Activated CD8-positive, alpha-beta T cell treated with anti-CD3 and anti-CD28 coated beads for 36 hours (primary cell): ENCODE data around the gene HFE. TPM values are rescaled to one million over a fixed set of nuclear protein-coding genes. Genes with fewer than 3 reads are reported as not detected.

Source experiments
- ATAC-seq: fragments of 200-7000 bp; cut with Tn5 transposase; one replicate; pipeline ENCODE4 v1.10.0; 2021; ENCODE audit warnings: mild to moderate bottlenecking, moderate library complexity
- CTCF ChIA-PET: fragments of 350-600 bp; sonication (Branson Sonifier 250); formaldehyde crosslinking; loops from one replicate; lab custom pipeline; 2021; ENCODE audit warnings: antibody characterized with exemption; lab: Charles Lee
- POLR2A ChIA-PET: fragments of 350-600 bp; sonication (Branson Sonifier 250); formaldehyde crosslinking; loops from one replicate; lab custom pipeline; 2021; ENCODE audit warnings: antibody characterized with exemption; lab: Charles Lee
- DNase-seq: peaks from one replicate; pipeline ENCODE4 v3.0.0-alpha.2; 2020
- H3K27ac Mint-ChIP-seq: one replicate; pipeline ENCODE4 v1.8.0; 2021; ENCODE audit warnings: mild to moderate bottlenecking, mixed read lengths
- H3K27me3 Mint-ChIP-seq: one replicate; pipeline ENCODE4 v1.8.0; 2021; ENCODE audit warnings: mixed read lengths
- H3K36me3 Mint-ChIP-seq: one replicate; pipeline ENCODE4 v1.8.0; 2021; ENCODE audit warnings: low read depth, mixed read lengths
- H3K4me1 Mint-ChIP-seq: one replicate; pipeline ENCODE4 v1.8.0; 2021; ENCODE audit warnings: low read depth, mixed read lengths
- H3K4me3 Mint-ChIP-seq: one replicate; pipeline ENCODE4 v1.8.0; 2021; ENCODE audit warnings: mild to moderate bottlenecking, moderate library complexity, mixed read lengths
- H3K9me3 Mint-ChIP-seq: one replicate; pipeline ENCODE4 v1.8.0; 2021; ENCODE audit warnings: mixed read lengths
- intact Hi-C: fragments of 100-400 bp; cut with micrococcal nuclease; formaldehyde crosslinking; loops from one replicate; pipeline ENCODE4 v1.10.0; 2022
- total RNA-seq, 2 experiments: library from RNA; stranded (reverse); gene quantifications; one replicate each; pipeline ENCODE4 v1.2.3, GENCODE V29; 2021
- TF ChIP-seq, protein P1 (sequence below): fragments of 200-600 bp; IDR thresholded peaks from one replicate; pipeline ENCODE4 v1.8.0; 2022; ENCODE audit warnings: antibody characterized with exemption, mild to moderate bottlenecking

The HFE gene
- total RNA-seq, 2 experiments from 2014 or later = 0.25 to 0.56 TPM

DNA sequence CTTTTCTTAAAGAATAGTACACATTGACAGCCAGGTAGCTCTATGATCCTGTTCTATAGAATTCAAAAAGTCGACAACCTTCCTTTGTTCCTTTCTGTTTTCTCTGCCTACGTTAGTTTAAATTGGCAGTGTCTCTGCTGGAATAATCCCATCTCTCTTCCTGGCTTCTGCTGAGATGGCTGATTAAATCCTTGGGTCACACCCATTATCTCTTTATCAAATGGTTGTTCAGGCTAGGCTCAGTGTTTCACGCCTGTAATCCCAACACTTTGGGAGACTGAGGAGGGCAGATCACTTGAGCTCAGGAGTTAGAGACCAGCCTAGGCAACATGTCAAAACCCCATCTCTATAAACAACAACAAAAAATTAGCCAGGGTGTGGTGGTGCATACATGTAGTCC, 44.4 kb downstream of the HFE start:
- intact Hi-C loops = no loop called here
- Mint-ChIP-seq H3K4me1 (peaks cover 51% of the 10 kb centered on the region), H3K36me3 (peaks cover 15% of the 10 kb centered on the region), H3K4me3 (no peak overlapping the region), H3K9me3 (no peaks in the 10 kb centered on the region), H3K27ac (no peak overlapping the region), H3K27me3 (no peaks in the 10 kb centered on the region)
- ChIA-PET POLR2A (interaction anchor here (0.9 to 22.3 kb wide), 4 partner anchors 27 to 120 kb away, joined by 3 to 1225 read pairs (median 3); a partner anchor contains a TSS), CTCF (interaction anchor here (2.0 kb wide), 1 partner anchor 34 kb away, joined by 5 read pairs; no protein-coding TSS in a partner anchor)
- DNase-seq (no peak), ATAC-seq (no peak)
- TF ChIP-seq, protein P1, sequence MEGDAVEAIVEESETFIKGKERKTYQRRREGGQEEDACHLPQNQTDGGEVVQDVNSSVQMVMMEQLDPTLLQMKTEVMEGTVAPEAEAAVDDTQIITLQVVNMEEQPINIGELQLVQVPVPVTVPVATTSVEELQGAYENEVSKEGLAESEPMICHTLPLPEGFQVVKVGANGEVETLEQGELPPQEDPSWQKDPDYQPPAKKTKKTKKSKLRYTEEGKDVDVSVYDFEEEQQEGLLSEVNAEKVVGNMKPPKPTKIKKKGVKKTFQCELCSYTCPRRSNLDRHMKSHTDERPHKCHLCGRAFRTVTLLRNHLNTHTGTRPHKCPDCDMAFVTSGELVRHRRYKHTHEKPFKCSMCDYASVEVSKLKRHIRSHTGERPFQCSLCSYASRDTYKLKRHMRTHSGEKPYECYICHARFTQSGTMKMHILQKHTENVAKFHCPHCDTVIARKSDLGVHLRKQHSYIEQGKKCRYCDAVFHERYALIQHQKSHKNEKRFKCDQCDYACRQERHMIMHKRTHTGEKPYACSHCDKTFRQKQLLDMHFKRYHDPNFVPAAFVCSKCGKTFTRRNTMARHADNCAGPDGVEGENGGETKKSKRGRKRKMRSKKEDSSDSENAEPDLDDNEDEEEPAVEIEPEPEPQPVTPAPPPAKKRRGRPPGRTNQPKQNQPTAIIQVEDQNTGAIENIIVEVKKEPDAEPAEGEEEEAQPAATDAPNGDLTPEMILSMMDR = no peak

DNA sequence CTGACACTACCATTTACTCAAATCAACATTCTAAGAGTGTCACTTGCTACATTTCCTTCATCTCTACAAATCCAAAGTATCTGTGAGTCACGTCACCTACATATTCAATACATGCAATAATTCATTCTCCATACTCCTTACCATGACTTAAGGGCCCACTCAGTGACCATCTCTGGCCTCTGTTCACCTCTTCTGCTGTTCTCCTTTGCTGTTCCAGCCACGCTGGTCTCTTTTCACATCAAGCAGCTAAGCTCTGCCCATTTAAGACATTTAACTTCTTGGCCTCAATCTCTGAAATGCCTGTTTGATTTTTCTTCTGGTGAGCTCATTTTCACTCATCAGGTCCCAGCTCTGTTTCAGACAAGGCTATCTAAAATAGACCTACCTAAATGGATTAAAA, 46.5 kb downstream of the HFE start:
- Mint-ChIP-seq H3K27ac (no peak overlapping the region), H3K9me3 (no peaks in the 10 kb centered on the region), H3K4me1 (peaks cover 30% of the 10 kb centered on the region), H3K36me3 (peaks cover 7% of the 10 kb centered on the region), H3K27me3 (no peaks in the 10 kb centered on the region), H3K4me3 (no peak overlapping the region)
- ChIA-PET CTCF (interaction anchor here (1.4 kb wide), 1 partner anchor 9 kb away, joined by 4 read pairs; a partner anchor contains a TSS), POLR2A (interaction anchor here (1.1 to 22.3 kb wide), 6 partner anchors 9 to 83 kb away, joined by 3 to 1225 read pairs (median 8); a partner anchor contains a TSS)
- intact Hi-C loops = no loop called here
- no peak for ATAC-seq
- DNase-seq = no peak
- TF ChIP-seq, protein P1 = no peak

DNA sequence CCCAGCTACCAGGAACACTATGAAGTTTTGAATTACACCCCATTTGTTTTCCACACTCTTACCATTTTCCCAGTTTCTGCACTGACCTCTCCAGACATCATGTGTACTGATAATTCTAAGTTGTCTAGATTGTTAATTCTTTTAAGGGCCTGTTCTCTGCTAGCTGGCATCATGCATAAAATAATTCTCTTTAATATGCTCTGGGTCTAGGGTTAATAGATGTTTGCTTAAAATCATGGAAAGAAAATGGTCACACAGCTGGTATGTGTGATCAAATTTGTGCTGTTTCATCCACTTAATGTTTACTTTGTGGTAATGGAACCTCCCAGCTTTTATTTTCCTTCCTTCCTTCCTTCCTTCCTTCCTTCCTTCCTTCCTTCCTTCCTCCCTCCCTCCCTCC, 49.1 kb downstream of the HFE start:
- CTCF ChIA-PET = interaction anchor here (1.3 kb wide), 2 partner anchors 9 to 23 kb away, joined by 3 to 4 read pairs; no protein-coding TSS in a partner anchor
- TF ChIP-seq, protein P1 = no peak
- no peak overlapping the region for H3K4me3 Mint-ChIP-seq
- peak overlapping the region; percentile 25 for H3K27ac Mint-ChIP-seq
- no peak for ATAC-seq
- H3K4me1 Mint-ChIP-seq = peaks cover 18% of the 10 kb centered on the region
- POLR2A ChIA-PET = interaction anchor here (1.2 to 22.3 kb wide), 3 partner anchors 8 to 22 kb away, joined by 3 to 1225 read pairs (median 46); a partner anchor contains a TSS
- H3K27me3 Mint-ChIP-seq = no peaks in the 10 kb centered on the region
- intact Hi-C loops = no loop called here
- H3K9me3 Mint-ChIP-seq = no peaks in the 10 kb centered on the region
- no peak for DNase-seq
- H3K36me3 Mint-ChIP-seq = peaks cover 2% of the 10 kb centered on the region

DNA sequence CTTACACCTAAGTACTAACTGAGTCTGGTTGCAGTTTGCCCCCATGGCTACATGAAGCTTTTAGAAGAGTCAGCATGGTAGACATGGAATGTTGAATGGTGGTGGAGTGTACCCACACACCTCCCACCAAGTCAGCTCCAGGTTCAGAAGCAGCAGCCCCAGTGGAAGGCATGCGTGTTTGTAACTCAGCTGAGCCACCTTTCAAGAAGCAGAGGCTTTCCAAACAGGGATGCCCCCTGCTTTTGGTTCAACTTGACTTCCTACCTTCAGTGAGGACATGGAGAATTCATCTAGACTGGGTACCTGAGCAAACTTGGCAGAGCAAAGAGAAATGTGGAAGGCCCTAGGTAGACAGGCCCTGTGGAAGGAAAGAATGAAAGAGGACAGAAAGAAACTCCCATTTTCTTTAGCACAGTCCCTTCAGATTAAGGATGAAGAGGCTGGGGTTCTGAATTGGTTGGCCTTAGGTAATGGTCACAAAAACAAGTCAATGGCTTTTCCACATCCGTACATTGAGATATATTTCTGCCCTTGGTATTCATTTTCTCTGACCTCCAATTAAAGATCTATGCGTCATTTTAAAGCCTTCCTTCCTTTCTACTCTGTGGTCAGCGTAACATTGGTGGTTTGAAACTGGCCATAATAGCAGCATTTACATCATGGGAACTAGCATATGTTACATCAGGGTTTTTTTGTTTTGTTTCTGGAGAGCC, 53.2 kb downstream of the HFE start:
- Mint-ChIP-seq H3K36me3 (no peaks in the 10 kb centered on the region), H3K4me3 (no peak overlapping the region), H3K27ac (no peak overlapping the region), H3K9me3 (no peaks in the 10 kb centered on the region), H3K4me1 (peaks cover 6% of the 10 kb centered on the region), H3K27me3 (no peaks in the 10 kb centered on the region)
- no peak for DNase-seq
- intact Hi-C loops = no loop called here
- POLR2A ChIA-PET = interaction anchor here (0.9 to 22.3 kb wide), 6 partner anchors 10 to 55 kb away, joined by 3 to 1225 read pairs (median 12); a partner anchor contains a TSS
- no peak for ATAC-seq
- CTCF ChIA-PET = no interaction called here
- TF ChIP-seq, protein P1 = no peak

- ATAC-seq = no peak
- Mint-ChIP-seq H3K36me3 (no peaks in the 10 kb centered on the region), H3K9me3 (no peaks in the 10 kb centered on the region), H3K27me3 (no peaks in the 10 kb centered on the region), H3K4me3 (no peak overlapping the region), H3K27ac (no peak overlapping the region), H3K4me1 (peaks cover 4% of the 10 kb centered on the region)
- intact Hi-C loops = no loop called here
- TF ChIP-seq, protein P1 = no peak
- POLR2A ChIA-PET = interaction anchor here (1.1 to 22.3 kb wide), 5 partner anchors 10 to 59 kb away, joined by 3 to 1225 read pairs (median 7); a partner anchor contains a TSS
- CTCF ChIA-PET = no interaction called here
- no peak for DNase-seq
Observed at GRCh38 chr6:26140967-26141294, 53.7 kb downstream of the HFE start.
